WTC11 (cell line): ENCODE results near the gene COBLL1. TPM values are rescaled to one million over a fixed set of nuclear protein-coding genes. Genes with fewer than 3 reads are reported as not detected.

ENCODE experiments used
- ATAC-seq: fragments of 200-7000 bp; cut with Tn5 transposase; 2 replicates; pipeline ENCODE4 v1.10.0; 2021; ENCODE audit warnings: mild to moderate bottlenecking, moderate library complexity
- CTCF ChIA-PET: fragments of 300-600 bp; sonication (Branson Sonifier 250); formaldehyde crosslinking; loops from one replicate; lab custom pipeline; 2021; ENCODE audit warnings: antibody characterized with exemption; lab: Charles Lee
- POLR2A ChIA-PET: fragments of 350-600 bp; sonication (Branson Sonifier 250); formaldehyde crosslinking; loops from one replicate; lab custom pipeline; 2021; ENCODE audit warnings: antibody characterized with exemption; lab: Charles Lee
- DNase-seq: peaks from one replicate; pipeline ENCODE4 v3.0.0; 2021; ENCODE audit warnings: low spot score
- H3K27ac Mint-ChIP-seq: 2 replicates; pipeline ENCODE4 v1.8.0; 2021; ENCODE audit warnings: mixed read lengths
- H3K27me3 Mint-ChIP-seq: 2 replicates; pipeline ENCODE4 v1.8.0; 2021; ENCODE audit warnings: low read depth, mild to moderate bottlenecking, moderate library complexity, mixed read lengths
- H3K36me3 Mint-ChIP-seq: 2 replicates; pipeline ENCODE4 v1.8.0; 2021; ENCODE audit warnings: mixed read lengths
- H3K4me1 Mint-ChIP-seq: 2 replicates; pipeline ENCODE4 v1.8.0; 2022; ENCODE audit warnings: mixed read lengths
- H3K4me3 Mint-ChIP-seq: 2 replicates; pipeline ENCODE4 v1.8.0; 2021; ENCODE audit warnings: mild to moderate bottlenecking, moderate library complexity, mixed read lengths
- H3K9me3 Mint-ChIP-seq: 2 replicates; pipeline ENCODE4 v1.8.0; 2021; ENCODE audit warnings: mixed read lengths
- ATF1 ChIP-seq: sonication (generic); formaldehyde crosslinking; IDR thresholded peaks from 2 replicates; pipeline ENCODE4 v1.8.1; 2023; ENCODE audit warnings: mild to moderate bottlenecking, moderate library complexity, missing genetic modification reagents
- CBFB ChIP-seq: sonication (generic); formaldehyde crosslinking; IDR thresholded peaks from 2 replicates; pipeline ENCODE4 v1.8.1; 2022; ENCODE audit warnings: mild to moderate bottlenecking, low read depth, missing genetic modification reagents
- ETV6 ChIP-seq: sonication (generic); formaldehyde crosslinking; IDR thresholded peaks from 2 replicates; pipeline ENCODE4 v1.8.1; 2022; ENCODE audit warnings: mild to moderate bottlenecking, missing genetic modification reagents
- HMGA2 ChIP-seq: fragments of 250-450 bp; sonication (Bioruptor Pico); IDR thresholded peaks from 2 replicates; pipeline ENCODE4 v1.4.0; 2021; ENCODE audit warnings: mild to moderate bottlenecking, moderate library complexity
- IRF1 ChIP-seq: sonication (generic); formaldehyde crosslinking; IDR thresholded peaks from 2 replicates; pipeline ENCODE4 v1.8.0; 2023; ENCODE audit warnings: missing genetic modification reagents
- IRF2 ChIP-seq: sonication (generic); formaldehyde crosslinking; IDR thresholded peaks from 2 replicates; pipeline ENCODE4 v1.8.0; 2022; ENCODE audit warnings: low read depth, missing genetic modification reagents, borderline replicate concordance
- KAT7 ChIP-seq: sonication (generic); formaldehyde crosslinking; IDR thresholded peaks from 2 replicates; pipeline ENCODE4 v1.8.1; 2023; ENCODE audit warnings: missing genetic modification reagents, mild to moderate bottlenecking, borderline replicate concordance
- MAX ChIP-seq: sonication (generic); formaldehyde crosslinking; IDR thresholded peaks from 2 replicates; pipeline ENCODE4 v1.8.0; 2022; ENCODE audit warnings: mild to moderate bottlenecking, missing genetic modification reagents
- MYBL2 ChIP-seq: sonication (generic); formaldehyde crosslinking; IDR thresholded peaks from 2 replicates; pipeline ENCODE4 v1.8.1; 2023; ENCODE audit warnings: mild to moderate bottlenecking, moderate library complexity, missing genetic modification reagents
- NFE2L1 ChIP-seq: sonication (generic); formaldehyde crosslinking; IDR thresholded peaks from 2 replicates; pipeline ENCODE4 v1.8.1; 2023; ENCODE audit warnings: missing genetic modification reagents
- NFYB ChIP-seq: sonication (generic); formaldehyde crosslinking; conservative IDR thresholded peaks from 2 replicates; pipeline ENCODE4 v1.8.0; 2022; ENCODE audit warnings: low read depth, missing genetic modification reagents
- NR3C1 ChIP-seq: sonication (generic); formaldehyde crosslinking; conservative IDR thresholded peaks from 2 replicates; pipeline ENCODE4 v1.8.1; 2023; ENCODE audit warnings: low read depth, mild to moderate bottlenecking, missing genetic modification reagents
- SMAD3 ChIP-seq: sonication (generic); formaldehyde crosslinking; IDR thresholded peaks from 2 replicates; pipeline ENCODE4 v1.8.0; 2022; ENCODE audit warnings: missing genetic modification reagents, mild to moderate bottlenecking, borderline replicate concordance
- STAT6 ChIP-seq: sonication (generic); formaldehyde crosslinking; conservative IDR thresholded peaks from 2 replicates; pipeline ENCODE4 v1.8.1; 2023; ENCODE audit warnings: mild to moderate bottlenecking, low read depth, missing genetic modification reagents, moderate library complexity
- TCF7 ChIP-seq: sonication (generic); formaldehyde crosslinking; IDR thresholded peaks from 2 replicates; pipeline ENCODE4 v1.8.0; 2022; ENCODE audit warnings: mild to moderate bottlenecking, low read depth, missing genetic modification reagents, moderate library complexity
- ZBTB21 ChIP-seq: sonication (generic); formaldehyde crosslinking; IDR thresholded peaks from 2 replicates; pipeline ENCODE4 v1.8.1; 2023; ENCODE audit warnings: mild to moderate bottlenecking, missing genetic modification reagents, borderline replicate concordance
- ZMAT4 ChIP-seq: fragments of 250-450 bp; sonication (Bioruptor Pico); IDR thresholded peaks from 2 replicates; pipeline ENCODE4 v1.9.0; 2021; ENCODE audit warnings: mild to moderate bottlenecking
- ZNF219 ChIP-seq: sonication (generic); formaldehyde crosslinking; IDR thresholded peaks from 2 replicates; pipeline ENCODE4 v1.8.0; 2023; ENCODE audit warnings: missing genetic modification reagents, mild to moderate bottlenecking, borderline replicate concordance
- ZNF232 ChIP-seq: sonication (generic); formaldehyde crosslinking; IDR thresholded peaks from 2 replicates; pipeline ENCODE4 v1.8.0; 2022; ENCODE audit warnings: mild to moderate bottlenecking, missing genetic modification reagents
- ZNF416 ChIP-seq: fragments of 250-450 bp; sonication (Bioruptor Pico); IDR thresholded peaks from 2 replicates; pipeline ENCODE4 v1.9.0; 2021; ENCODE audit warnings: mild to moderate bottlenecking, inconsistent platforms
- ZSCAN18 ChIP-seq: fragments of 250-450 bp; sonication (Bioruptor Pico); IDR thresholded peaks from 2 replicates; pipeline ENCODE4 v2.1.2; 2022; ENCODE audit warnings: mild to moderate bottlenecking, moderate library complexity
- total RNA-seq: library from RNA; stranded (reverse); gene quantifications from 3 replicates; pipeline ENCODE4 v1.2.3, GENCODE V29; 2021
- TF ChIP-seq, protein P1 (sequence below): sonication (generic); formaldehyde crosslinking; conservative IDR thresholded peaks from 2 replicates; pipeline ENCODE4 v1.8.1; 2022; ENCODE audit warnings: mild to moderate bottlenecking, missing genetic modification reagents
- TF ChIP-seq, protein P2 (sequence below): fragments of 250-450 bp; sonication (Bioruptor Pico); IDR thresholded peaks from 2 replicates; pipeline ENCODE4 v1.9.0; 2021; ENCODE audit warnings: mild to moderate bottlenecking

Gene COBLL1
- total RNA-seq, 1 experiment from 2014 or later = 5.8 TPM

- TF ChIP-seq ZMAT4 (CRISPR knock-in tag) = no peak
These were observed 40.7 kb upstream of the COBLL1 start (continued) for GRCh38 chr2:164882276-164882675.

DNA sequence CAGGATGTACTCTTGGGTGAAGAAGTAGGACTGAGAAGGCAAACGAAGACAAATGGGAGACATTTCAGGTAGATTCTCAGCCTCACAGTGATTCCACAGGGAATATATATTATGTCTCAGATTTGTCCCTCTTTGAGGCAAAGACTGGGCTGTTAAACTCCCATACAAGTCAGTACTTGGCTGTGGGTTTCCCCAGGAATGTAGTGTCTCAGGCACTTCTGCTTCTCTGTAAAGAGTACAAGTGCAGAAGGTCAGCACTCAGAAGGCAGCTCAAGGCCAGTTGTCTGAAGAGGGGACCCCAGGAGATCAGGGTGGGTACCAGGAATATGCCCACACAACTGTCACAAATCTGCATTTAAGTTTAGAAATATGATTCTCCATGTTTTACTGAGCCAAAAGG is 39.9 kb upstream of the COBLL1 start:
- Mint-ChIP-seq H3K27ac (no peak overlapping the region), H3K4me1 (peaks cover 7% of the 10 kb centered on the region), H3K27me3 (no peaks in the 10 kb centered on the region), H3K4me3 (no peak overlapping the region), H3K36me3 (no peaks in the 10 kb centered on the region), H3K9me3 (no peaks in the 10 kb centered on the region)
- ChIA-PET CTCF (no interaction called here), POLR2A (no interaction called here)
- TF ChIP-seq ZBTB21 (CRISPR knock-in tag) = no peak
- no peak for TF ChIP-seq KAT7 (CRISPR knock-in tag)
- TF ChIP-seq TCF7 = no peak
- TF ChIP-seq STAT6 (CRISPR knock-in tag) = no peak
- TF ChIP-seq MAX (CRISPR knock-in tag) = no peak
- no peak for TF ChIP-seq MYBL2 (CRISPR knock-in tag)
- TF ChIP-seq IRF1 (CRISPR knock-in tag) = no peak
- TF ChIP-seq NFYB (CRISPR knock-in tag) = no peak
- TF ChIP-seq ZNF219 (CRISPR knock-in tag) = no peak
- no peak for TF ChIP-seq NFE2L1 (CRISPR knock-in tag)
- no peak for TF ChIP-seq SMAD3 (CRISPR knock-in tag)
- no peak for TF ChIP-seq ZSCAN18 (CRISPR knock-in tag)
- TF ChIP-seq HMGA2 = no peak
- TF ChIP-seq ATF1 (CRISPR knock-in tag) = no peak
- no peak for TF ChIP-seq ZNF416 (CRISPR knock-in tag)
- no peak for DNase-seq
- ATAC-seq = no peak

- H3K9me3 Mint-ChIP-seq = no peaks in the 10 kb centered on the region
- H3K36me3 Mint-ChIP-seq = no peaks in the 10 kb centered on the region
- ChIA-PET POLR2A (interaction anchor here (1.2 kb wide), 1 partner anchor 79 kb away, joined by 3 read pairs; no protein-coding TSS in a partner anchor), CTCF (no interaction called here)
- DNase-seq (no peak), ATAC-seq (no peak)
- no peaks in the 10 kb centered on the region for H3K27me3 Mint-ChIP-seq
- peaks cover 7% of the 10 kb centered on the region for H3K4me1 Mint-ChIP-seq
- no peak overlapping the region for H3K27ac Mint-ChIP-seq
- no peak overlapping the region for H3K4me3 Mint-ChIP-seq
- TF ChIP-seq, protein P1, sequence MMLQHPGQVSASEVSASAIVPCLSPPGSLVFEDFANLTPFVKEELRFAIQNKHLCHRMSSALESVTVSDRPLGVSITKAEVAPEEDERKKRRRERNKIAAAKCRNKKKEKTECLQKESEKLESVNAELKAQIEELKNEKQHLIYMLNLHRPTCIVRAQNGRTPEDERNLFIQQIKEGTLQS (CRISPR knock-in tag) = no peak
- TF ChIP-seq ETV6 (CRISPR knock-in tag) = no peak
- TF ChIP-seq IRF2 = no peak
- TF ChIP-seq NR3C1 = no peak
- no peak for TF ChIP-seq STAT6 (CRISPR knock-in tag)
- TF ChIP-seq TCF7 = no peak
- TF ChIP-seq, protein P2, sequence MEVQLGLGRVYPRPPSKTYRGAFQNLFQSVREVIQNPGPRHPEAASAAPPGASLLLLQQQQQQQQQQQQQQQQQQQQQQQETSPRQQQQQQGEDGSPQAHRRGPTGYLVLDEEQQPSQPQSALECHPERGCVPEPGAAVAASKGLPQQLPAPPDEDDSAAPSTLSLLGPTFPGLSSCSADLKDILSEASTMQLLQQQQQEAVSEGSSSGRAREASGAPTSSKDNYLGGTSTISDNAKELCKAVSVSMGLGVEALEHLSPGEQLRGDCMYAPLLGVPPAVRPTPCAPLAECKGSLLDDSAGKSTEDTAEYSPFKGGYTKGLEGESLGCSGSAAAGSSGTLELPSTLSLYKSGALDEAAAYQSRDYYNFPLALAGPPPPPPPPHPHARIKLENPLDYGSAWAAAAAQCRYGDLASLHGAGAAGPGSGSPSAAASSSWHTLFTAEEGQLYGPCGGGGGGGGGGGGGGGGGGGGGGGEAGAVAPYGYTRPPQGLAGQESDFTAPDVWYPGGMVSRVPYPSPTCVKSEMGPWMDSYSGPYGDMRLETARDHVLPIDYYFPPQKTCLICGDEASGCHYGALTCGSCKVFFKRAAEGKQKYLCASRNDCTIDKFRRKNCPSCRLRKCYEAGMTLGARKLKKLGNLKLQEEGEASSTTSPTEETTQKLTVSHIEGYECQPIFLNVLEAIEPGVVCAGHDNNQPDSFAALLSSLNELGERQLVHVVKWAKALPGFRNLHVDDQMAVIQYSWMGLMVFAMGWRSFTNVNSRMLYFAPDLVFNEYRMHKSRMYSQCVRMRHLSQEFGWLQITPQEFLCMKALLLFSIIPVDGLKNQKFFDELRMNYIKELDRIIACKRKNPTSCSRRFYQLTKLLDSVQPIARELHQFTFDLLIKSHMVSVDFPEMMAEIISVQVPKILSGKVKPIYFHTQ (CRISPR knock-in tag) = no peak
- no peak for TF ChIP-seq ZNF232 (CRISPR knock-in tag)
- TF ChIP-seq CBFB (CRISPR knock-in tag) = no peak
These were observed 38.4 kb upstream of the COBLL1 start for GRCh38 chr2:164879901-164880535.
